Measurements from ENCODE around the gene CTRL.
"Not testable (repeated sequence)": the region's sequence is repeated elsewhere in the genome, so short reads cannot be mapped to it uniquely, and the experiment has no call there.

Gene CTRL

GRCh38 chr16:67931712-67932461, at the start of gene CTRL:
Gene CTRL, minus strand, starts transcription at chr16:67931862. Its CDS starts 10 bp downstream, at chr16:67931852.
- DNase-seq (ENCODE audit: low read depth in 2 of 2): no peak

DNA sequence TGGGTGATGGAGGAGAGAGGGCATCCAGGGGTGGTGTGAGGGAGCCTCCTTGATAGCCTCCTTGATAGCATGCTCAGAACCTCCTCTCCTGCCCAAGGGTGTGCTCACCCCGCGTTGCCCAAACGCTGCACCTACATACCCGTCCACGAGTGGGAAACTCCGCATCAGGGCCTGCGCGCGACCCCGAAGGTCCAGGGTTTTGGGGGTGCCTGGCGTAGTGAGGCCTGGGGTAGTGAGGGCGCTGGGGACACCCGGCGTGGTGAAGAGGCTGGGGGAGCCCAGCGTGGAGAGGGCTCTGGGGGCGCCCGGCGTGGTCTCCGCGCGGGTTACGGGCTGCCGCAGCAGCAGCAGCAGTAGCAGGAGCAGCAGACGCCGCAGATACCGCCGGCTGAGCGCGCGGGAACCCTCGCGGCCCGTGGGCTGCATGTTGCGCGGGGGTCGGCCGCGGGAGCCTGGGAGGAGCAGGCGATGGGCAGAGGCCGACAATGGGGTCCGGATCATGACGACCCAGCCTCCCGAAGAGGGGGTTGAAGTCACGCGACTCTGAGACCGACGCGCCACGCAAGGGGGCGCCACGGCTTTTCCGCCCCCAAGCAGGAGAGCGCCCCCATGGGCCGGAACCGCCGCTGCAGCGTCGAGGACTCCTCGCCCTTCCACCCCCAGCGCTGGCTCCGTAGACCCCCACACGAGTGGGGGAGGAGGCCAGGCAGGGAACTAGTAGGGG, 48.5 kb upstream of the CTRL start, which contains the start of gene DPEP3:
Gene DPEP3, minus strand, starts transcription at position 545 of the 724 bp plus-strand sequence. Its CDS starts 119 bp downstream, at position 426.
- no peak for DNase-seq (ENCODE audit: low read depth in 2 of 2)

DNA sequence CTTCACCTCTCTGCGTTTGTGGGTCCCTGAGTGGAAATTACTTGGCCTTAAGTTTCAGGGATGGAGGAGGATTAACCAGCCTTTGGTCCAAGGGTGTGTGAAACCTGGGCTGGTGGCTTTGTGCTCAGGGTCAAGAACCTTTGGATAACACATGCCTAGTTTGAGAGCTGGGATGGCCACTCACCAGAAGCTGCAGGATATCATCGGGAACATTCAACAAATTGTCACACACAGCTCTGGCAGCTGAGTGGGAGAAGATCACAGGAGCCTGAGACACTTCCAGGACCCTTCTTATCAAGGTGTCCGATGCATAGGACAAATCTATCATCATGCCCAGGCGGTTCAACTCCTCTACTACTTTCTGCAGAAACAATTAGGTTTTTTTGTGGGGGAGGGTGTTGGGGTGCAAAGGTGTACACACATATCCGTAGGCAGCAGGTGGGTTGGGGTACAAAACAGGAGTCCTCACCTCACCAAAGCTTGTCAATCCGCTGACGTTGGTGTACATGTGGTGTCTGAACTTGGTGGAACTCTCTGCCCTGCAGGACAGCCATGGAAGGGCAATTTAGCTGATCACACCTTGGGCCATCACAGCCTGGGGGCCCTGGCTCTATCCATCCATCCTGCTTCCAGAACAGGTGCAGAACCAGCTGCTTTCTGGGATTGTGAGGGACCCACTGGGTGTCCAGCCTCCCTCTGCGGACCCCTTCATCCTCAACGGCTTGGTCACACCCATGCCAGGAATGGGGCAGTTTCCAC, 46.0 kb upstream of the CTRL start:
- DNase-seq (ENCODE audit: low read depth in 2 of 2): no peak

- DNase-seq (ENCODE audit: low read depth in 2 of 2): no peak
Measured at GRCh38 chr16:67977005-67977404, 45.3 kb upstream of the CTRL start.

GRCh38 chr16:67976205-67976604, 44.5 kb upstream of the CTRL start:
- DNase-seq (ENCODE audit: low read depth in 2 of 2): no peak

- no peak for DNase-seq (ENCODE audit: low read depth in 2 of 2)
Measured at GRCh38 chr16:67975321-67976105, 43.9 kb upstream of the CTRL start.

DNA sequence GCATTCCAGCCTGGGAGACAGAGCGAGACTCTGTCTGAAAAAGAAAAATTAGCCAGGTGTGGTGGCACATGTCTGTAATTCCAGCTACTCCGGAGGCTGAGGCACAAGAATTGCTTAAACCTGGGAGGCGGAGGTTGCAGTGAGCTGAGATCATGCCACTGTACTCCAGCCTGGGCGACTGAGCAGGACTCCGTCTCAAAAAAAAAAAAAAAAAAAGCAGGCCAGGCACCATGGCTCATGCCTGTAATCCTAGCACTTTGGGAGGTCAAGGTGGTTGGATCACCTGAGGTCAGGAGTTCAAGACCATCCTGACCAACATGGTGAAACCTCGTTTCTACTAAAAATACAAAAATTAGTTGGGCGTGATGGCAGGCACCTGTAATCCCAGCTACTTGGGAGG, 40.6 kb upstream of the CTRL start:
- not testable (repeated sequence) for DNase-seq (ENCODE audit: low read depth in 2 of 2)

DNA sequence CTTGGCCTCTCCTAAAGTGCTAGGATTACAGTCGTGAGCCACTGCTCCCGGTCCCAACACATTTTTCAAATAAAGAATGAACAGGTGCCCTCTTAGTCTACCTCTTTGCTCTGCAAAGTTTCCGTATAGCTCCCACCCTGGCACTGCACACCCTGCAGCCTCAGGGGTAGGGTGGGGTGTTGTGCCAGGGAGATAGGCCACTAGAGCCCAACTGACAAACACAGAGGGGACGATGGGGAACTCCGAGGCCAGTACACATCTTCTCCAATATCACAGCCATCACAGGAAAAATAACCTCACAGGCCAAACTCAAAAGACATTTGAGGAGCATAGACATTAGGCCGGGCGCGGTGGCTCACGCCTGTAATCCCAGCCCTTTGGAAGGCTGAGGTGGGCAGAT, 39.4 kb upstream of the CTRL start:
- no peak for DNase-seq (ENCODE audit: low read depth in 2 of 2)

DNA sequence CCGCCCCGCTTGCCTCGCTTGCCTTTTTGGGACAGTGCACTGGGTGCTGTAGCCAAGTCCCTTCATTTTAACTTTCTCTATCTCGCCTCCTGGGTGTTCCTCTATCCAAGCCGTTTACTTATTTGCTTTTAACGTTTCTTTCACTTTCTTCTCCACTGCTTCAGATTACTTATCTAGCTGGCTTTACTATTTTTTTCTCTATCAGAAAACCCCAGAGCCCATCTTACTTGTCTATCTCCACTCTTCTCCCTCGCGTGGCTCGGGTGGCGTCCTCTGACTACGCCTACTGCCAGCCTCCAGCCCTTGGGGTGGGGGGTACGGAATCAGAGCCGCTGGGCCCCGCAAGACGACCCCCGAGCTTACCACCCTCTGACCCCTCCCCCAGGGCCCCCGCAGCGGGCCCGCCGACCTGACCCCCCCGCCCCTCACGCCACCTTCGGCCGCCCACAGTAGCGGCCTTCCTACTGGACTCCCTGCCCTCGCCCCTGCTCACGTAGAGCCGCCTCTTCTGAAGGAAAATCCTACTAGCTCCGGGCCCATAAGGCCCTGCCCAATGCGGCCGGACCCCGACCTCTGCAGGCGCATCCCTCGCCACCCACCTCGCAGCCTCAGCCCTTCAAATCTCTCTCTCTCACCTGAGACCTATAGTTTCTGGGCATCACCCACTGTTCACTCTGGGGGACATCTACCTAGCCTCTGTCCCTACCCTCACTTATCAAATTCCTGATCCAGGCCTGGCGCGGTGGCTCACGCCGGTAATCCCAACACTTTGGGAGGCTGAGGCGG, 37.8 kb upstream of the CTRL start:
- no peak for DNase-seq (ENCODE audit: low read depth in 2 of 2)

DNA sequence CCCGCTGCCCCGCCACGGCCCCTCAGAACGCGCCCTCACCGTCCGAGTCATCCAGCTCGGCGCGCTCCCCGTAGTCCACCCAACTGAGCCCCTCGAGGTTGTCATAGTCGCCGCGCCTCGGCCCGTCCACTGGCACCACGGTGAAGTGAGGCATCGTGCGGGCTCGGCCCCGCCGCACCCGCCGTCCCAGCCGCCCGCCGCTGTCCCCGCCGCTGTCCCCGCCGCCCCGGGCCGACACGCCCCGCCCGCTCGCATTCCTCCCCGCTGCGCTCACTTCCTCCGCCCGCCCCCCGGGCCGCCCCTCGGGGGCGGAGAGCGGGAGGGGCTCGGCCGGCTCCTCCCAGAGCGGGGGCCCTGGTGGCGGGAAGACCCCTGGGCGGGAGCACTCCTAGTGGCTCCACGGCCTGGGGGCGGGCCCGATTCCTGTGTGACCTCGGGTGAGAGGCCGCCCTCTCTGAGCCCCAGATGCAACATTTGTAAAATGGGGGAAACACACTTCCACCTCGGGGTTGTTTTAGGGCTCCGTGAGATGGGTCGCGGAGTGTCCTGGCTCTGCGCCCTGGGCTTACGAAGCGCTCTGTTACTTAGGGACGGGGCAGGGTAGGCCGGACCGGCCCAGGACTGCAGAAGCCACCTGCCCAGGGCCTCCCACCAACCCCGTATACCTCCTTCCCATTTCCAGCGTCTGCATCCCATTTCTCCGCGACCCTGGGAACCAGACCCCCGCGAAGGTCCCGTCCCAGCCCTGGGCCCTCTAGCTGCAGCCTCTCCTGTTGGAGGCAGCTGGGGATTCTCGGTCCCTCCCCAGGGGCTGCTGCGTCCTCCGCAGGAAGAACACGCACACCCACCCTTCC, 37.0 kb upstream of the CTRL start, which contains the start of gene SLC12A4:
Gene SLC12A4, minus strand, starts transcription at position 238 of the 854 bp plus-strand sequence. Its CDS starts 84 bp downstream, at position 154.
- peak; percentile 47 to 80 for DNase-seq (ENCODE audit: low read depth in 2 of 2)

DNA sequence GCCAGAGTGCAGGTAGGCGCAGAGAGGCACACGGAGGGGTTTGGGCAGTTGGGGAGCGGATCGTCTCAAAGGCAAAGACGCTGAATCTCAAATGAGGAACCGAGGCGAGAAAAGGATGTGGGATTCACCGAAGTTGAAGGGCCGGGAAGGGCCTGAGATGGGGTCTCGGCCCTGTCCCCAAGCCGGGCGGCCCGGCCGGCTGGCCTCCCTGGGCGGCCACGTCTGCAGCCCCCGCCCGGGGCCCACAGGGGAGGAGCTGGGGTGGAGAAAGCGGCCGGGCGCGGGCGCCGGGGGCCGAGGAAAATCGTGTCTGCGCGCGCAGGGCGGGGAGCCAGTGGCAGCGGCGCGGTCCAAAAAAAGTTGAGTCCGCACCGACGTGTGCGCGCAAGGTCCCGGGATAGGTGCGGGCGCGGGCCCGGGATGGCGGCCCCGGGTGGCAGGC, 36.3 kb upstream of the CTRL start:
- no peak for DNase-seq (ENCODE audit: low read depth in 2 of 2)

- DNase-seq (ENCODE audit: low read depth in 2 of 2): no peak
Measured at GRCh38 chr16:67967183-67967957, 35.7 kb upstream of the CTRL start.

DNA sequence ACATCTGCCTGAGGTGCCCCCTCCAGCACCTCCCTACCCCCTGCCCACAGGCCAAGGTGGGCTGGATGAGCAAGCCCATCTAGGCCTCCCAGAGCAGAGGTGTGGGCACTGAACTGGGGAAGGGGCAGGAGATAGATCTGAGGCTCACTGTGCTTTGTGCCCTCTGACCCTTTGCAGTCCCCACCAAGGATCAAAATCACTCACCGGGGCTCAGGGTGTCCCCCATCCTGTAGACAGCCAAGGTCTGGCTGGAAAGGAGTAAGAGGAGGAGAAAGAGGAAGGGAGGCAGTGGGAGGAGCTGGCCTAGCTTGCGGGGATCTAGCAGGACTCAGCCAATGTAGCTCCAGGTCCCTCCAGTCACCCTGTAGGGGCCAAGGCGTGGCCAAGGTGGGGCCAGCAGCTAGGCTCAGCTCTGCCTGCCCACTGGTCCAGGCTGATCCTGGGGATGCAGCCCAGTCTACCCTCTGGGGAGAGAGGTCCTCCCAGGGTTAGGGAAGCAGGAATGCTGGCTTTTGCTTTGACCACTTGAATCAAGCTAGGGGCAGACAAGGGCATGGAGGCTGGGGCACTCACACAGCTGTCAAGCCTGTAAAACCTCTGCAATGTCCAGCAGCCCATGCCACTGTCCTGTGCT, 35.0 kb upstream of the CTRL start:
- no peak for DNase-seq (ENCODE audit: low read depth in 2 of 2)

- no peak for DNase-seq (ENCODE audit: low read depth in 2 of 2)
Measured at GRCh38 chr16:67965668-67966548, 34.2 kb upstream of the CTRL start.

DNA sequence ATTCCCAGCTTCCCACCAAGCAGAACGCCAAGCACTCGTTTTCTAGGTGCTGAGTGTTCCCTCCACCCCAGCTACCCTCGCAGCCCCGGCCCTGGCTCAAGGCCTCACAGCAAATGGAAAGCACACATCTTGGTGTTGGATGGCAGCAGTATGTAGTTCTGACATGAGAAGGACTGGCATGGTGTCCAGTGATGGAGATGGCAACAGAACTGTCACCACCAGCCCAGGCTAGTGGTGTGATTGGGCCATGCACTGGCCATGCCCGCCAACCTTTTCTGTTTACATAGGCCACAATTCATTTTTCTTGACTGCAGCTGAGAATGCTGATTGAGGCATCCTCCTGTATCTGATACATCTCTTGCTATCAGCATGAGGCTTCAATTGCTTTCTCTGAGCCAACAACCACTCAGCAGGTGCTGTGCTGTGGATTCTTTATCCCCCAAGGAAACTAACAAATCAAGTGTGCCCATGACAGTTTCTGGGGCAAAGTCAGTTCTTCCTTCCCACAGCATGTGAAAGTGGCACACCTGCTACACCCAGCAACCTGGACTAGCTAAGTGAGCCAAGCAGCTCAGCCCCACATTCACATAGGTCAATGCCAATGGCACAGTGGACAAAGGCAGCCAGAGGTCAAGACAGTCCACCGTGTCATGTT, 32.9 kb upstream of the CTRL start:
- no peak for DNase-seq (ENCODE audit: low read depth in 2 of 2)

DNA sequence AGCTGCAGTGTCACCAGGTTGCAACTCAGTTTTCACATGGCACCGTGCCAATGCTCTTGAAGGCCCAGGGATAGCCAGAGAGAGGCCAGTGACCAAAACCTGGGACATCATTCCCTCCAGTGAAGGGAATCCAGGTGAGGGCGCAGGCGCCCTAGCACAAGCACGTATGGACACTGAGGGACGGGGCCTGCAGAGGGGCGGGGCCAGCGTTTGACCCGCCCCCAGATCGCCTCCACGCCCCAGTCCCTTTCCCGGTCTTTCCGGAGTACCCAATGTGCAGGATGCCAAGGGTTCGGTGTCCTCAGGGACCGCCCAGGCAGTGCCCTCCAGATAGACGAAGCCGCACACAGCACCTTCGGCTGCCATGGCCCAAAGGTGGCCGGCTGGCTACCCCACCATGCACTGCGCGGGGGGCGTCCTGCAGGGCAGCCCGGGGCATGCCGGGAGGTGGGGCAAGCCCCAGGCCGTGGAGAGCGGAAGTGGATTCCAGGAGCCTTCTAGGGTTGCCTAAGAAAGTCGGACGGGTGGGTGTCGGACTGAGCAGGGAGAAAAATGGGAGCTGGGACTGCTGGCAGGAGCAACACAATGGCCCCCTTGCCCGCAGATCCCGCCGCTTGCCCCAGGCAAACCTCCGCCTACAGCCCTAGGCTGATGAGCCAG, 32.1 kb upstream of the CTRL start:
- DNase-seq (ENCODE audit: low read depth in 2 of 2): no peak
